ENCODE results near the gene CABP5. TPM values are rescaled to one million over a fixed set of nuclear protein-coding genes. Genes with fewer than 3 reads are reported as not detected.

CABP5 gene
- total RNA-seq, 1 experiment from 2014 or later: not detected

DNA sequence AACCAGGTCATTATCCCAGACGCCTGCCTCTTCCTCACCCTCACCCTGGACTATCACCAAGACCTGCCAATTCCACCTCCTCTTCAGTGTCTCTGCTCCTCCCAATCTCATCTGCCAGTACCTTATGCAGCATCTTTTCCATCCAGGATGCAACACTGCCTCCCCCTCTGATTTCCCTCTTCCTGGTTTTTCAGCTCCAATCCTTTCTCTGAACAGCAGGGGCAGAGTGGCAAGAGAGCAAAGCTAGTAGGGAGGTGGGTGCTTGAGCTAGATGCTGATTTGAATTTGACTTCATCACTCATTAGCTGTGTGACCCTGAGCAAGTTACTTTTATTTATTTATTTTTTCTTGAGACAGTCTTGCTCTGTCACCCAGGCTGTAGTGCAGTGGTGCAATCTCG, 25.6 kb upstream of the CABP5 start:
- Histone ChIP-seq H3K27me3 (replicated peaks; ENCODE audit: insufficient read depth, low read depth, low read length, poor library complexity) (no peaks in the 10 kb centered on the region), H3K4me3 (ENCODE audit: low read depth, low read length, poor library complexity, severe bottlenecking) (no peak overlapping the region), H3K36me3 (ENCODE audit: insufficient read depth, low read length, poor library complexity, severe bottlenecking) (no peaks in the 10 kb centered on the region), H3K9me3 (ENCODE audit: low read depth, low read length, poor library complexity, severe bottlenecking) (no peaks in the 10 kb centered on the region), H3K4me1 (ENCODE audit: insufficient read depth, low read length, poor library complexity, severe bottlenecking) (no peaks in the 10 kb centered on the region), H3K27ac (ENCODE audit: low read depth, low read length, poor library complexity, severe bottlenecking) (no peak overlapping the region)
- intact Hi-C loops (cut with micrococcal nuclease; ENCODE audit: unreplicated experiment): no loop called here
- BruUV-seq (replicated peaks): no TSS peak
- DNase-seq (ENCODE audit: low spot score): no peak
- no peak for TF ChIP-seq CTCF (conservative IDR thresholded peaks at IDR 0.05; ENCODE audit: low read depth, low read length)
- TF ChIP-seq EZH2 (IDR thresholded peaks at IDR 0.05; ENCODE audit: borderline replicate concordance, low read depth, low read length, poor library complexity, severe bottlenecking): no peak
- ChIA-PET CTCF (interaction anchor here (1.0 kb wide), 1 partner anchor 75 kb away, joined by 4 read pairs; the partner anchor contains the start of gene ELSPBP1), POLR2A (ENCODE audit: low non-redundant PET) (interaction anchor here (0.5 kb wide), 1 partner anchor 30 kb away, joined by 4 read pairs; no protein-coding TSS in a partner anchor)

DNA sequence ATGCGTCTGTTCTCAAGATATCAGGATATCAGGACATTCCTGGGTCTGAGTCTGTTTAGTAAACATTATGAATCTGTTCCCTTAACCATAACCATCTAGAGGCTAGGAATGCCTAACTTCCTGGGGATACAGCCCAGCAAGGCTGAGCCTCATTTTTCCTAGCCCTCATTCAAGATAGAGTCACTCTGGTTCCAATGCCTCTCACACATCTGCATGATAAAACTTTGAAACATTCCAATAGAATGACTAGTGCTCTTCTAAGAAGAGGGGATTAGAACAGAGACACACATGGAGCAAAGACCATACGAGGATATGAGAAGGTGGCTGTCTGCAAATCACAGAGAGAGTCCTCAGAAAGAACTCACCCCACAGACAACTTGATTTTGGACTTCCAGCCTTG, 20.6 kb upstream of the CABP5 start:
- DNase-seq (ENCODE audit: low spot score): no peak
- no peak overlapping the region for H3K27ac ChIP-seq (ENCODE audit: low read depth, low read length, poor library complexity, severe bottlenecking)
- H3K36me3 ChIP-seq (ENCODE audit: insufficient read depth, low read length, poor library complexity, severe bottlenecking): no peaks in the 10 kb centered on the region
- TF ChIP-seq EZH2 (IDR thresholded peaks at IDR 0.05; ENCODE audit: borderline replicate concordance, low read depth, low read length, poor library complexity, severe bottlenecking) (no peak), CTCF (conservative IDR thresholded peaks at IDR 0.05; ENCODE audit: low read depth, low read length) (no peak)
- H3K27me3 ChIP-seq (replicated peaks; ENCODE audit: insufficient read depth, low read depth, low read length, poor library complexity): no peaks in the 10 kb centered on the region
- no peak overlapping the region for H3K4me3 ChIP-seq (ENCODE audit: low read depth, low read length, poor library complexity, severe bottlenecking)
- no peaks in the 10 kb centered on the region for H3K4me1 ChIP-seq (ENCODE audit: insufficient read depth, low read length, poor library complexity, severe bottlenecking)
- no TSS peak for BruUV-seq (replicated peaks)
- ChIA-PET POLR2A (ENCODE audit: low non-redundant PET) (no interaction called here), CTCF (no interaction called here)
- intact Hi-C loops (cut with micrococcal nuclease; ENCODE audit: unreplicated experiment): no loop called here
- no peaks in the 10 kb centered on the region for H3K9me3 ChIP-seq (ENCODE audit: low read depth, low read length, poor library complexity, severe bottlenecking)

GRCh38 chr19:48061401-48062344, 17.8 kb upstream of the CABP5 start:
- H3K4me1 ChIP-seq (ENCODE audit: insufficient read depth, low read length, poor library complexity, severe bottlenecking): no peaks in the 10 kb centered on the region
- intact Hi-C loops (cut with micrococcal nuclease; ENCODE audit: unreplicated experiment): no loop called here
- H3K27ac ChIP-seq (ENCODE audit: low read depth, low read length, poor library complexity, severe bottlenecking): no peak overlapping the region
- TF ChIP-seq EZH2 (IDR thresholded peaks at IDR 0.05; ENCODE audit: borderline replicate concordance, low read depth, low read length, poor library complexity, severe bottlenecking) (no peak), CTCF (conservative IDR thresholded peaks at IDR 0.05; ENCODE audit: low read depth, low read length) (no peak)
- ChIA-PET CTCF (no interaction called here), POLR2A (ENCODE audit: low non-redundant PET) (no interaction called here)
- no TSS peak for BruUV-seq (replicated peaks)
- DNase-seq (ENCODE audit: low spot score): no peak
- no peaks in the 10 kb centered on the region for H3K36me3 ChIP-seq (ENCODE audit: insufficient read depth, low read length, poor library complexity, severe bottlenecking)
- no peaks in the 10 kb centered on the region for H3K9me3 ChIP-seq (ENCODE audit: low read depth, low read length, poor library complexity, severe bottlenecking)
- H3K4me3 ChIP-seq (ENCODE audit: low read depth, low read length, poor library complexity, severe bottlenecking): no peak overlapping the region
- H3K27me3 ChIP-seq (replicated peaks; ENCODE audit: insufficient read depth, low read depth, low read length, poor library complexity): no peaks in the 10 kb centered on the region

All from A673 (cell line).